Osteocyte (in vitro differentiated cells): ENCODE measurements around the gene FBXW5. TPM values are rescaled to one million over a fixed set of nuclear protein-coding genes. Genes with fewer than 3 reads are reported as not detected.

Experiments
- DNase-seq: peaks from one replicate; pipeline ENCODE4 v3.0.0; 2021; ENCODE audit warnings: mixed read lengths; ENCODE audit not compliant: unreplicated experiment; ENCODE audit errors: extremely low spot score
- H3K27ac Mint-ChIP-seq: one replicate; pipeline ENCODE4 v1.8.0; 2021; ENCODE audit warnings: mild to moderate bottlenecking, mixed read lengths; ENCODE audit not compliant: unreplicated experiment
- H3K27me3 Mint-ChIP-seq: one replicate; pipeline ENCODE4 v1.8.0; 2021; ENCODE audit warnings: mixed read lengths; ENCODE audit not compliant: unreplicated experiment
- H3K36me3 Mint-ChIP-seq: one replicate; pipeline ENCODE4 v1.8.0; 2021; ENCODE audit warnings: mixed read lengths; ENCODE audit not compliant: unreplicated experiment
- H3K4me1 Mint-ChIP-seq: one replicate; pipeline ENCODE4 v1.8.0; 2021; ENCODE audit warnings: mixed read lengths; ENCODE audit not compliant: unreplicated experiment
- H3K4me3 Mint-ChIP-seq: one replicate; pipeline ENCODE4 v1.8.0; 2021; ENCODE audit warnings: mild to moderate bottlenecking, moderate library complexity, mixed read lengths; ENCODE audit not compliant: unreplicated experiment
- H3K9me3 Mint-ChIP-seq: one replicate; pipeline ENCODE4 v1.8.0; 2021; ENCODE audit warnings: mixed read lengths; ENCODE audit not compliant: unreplicated experiment
- total RNA-seq: library from RNA; stranded (reverse); gene quantifications from 2 replicates; pipeline ENCODE4 v1.2.1, GENCODE V29; 2021
- TF ChIP-seq, protein P1 (sequence below): fragments of 200-600 bp; sonication (generic); IDR thresholded peaks from 2 replicates; pipeline ENCODE4 v1.5.0; 2021; ENCODE audit warnings: antibody characterized with exemption, mild to moderate bottlenecking, moderate library complexity

Gene FBXW5
- total RNA-seq, 1 donor from 2014 or later: 84.4 TPM

- Mint-ChIP-seq H3K9me3 (no peaks in the 10 kb centered on the region), H3K36me3 (no peaks in the 10 kb centered on the region), H3K4me1 (no peaks in the 10 kb centered on the region), H3K4me3 (no peak overlapping the region), H3K27ac (no peak overlapping the region), H3K27me3 (no peaks in the 10 kb centered on the region)
- DNase-seq: no peak
- TF ChIP-seq, protein P1, sequence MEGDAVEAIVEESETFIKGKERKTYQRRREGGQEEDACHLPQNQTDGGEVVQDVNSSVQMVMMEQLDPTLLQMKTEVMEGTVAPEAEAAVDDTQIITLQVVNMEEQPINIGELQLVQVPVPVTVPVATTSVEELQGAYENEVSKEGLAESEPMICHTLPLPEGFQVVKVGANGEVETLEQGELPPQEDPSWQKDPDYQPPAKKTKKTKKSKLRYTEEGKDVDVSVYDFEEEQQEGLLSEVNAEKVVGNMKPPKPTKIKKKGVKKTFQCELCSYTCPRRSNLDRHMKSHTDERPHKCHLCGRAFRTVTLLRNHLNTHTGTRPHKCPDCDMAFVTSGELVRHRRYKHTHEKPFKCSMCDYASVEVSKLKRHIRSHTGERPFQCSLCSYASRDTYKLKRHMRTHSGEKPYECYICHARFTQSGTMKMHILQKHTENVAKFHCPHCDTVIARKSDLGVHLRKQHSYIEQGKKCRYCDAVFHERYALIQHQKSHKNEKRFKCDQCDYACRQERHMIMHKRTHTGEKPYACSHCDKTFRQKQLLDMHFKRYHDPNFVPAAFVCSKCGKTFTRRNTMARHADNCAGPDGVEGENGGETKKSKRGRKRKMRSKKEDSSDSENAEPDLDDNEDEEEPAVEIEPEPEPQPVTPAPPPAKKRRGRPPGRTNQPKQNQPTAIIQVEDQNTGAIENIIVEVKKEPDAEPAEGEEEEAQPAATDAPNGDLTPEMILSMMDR: no peak
Observed at GRCh38 chr9:136983167-136983566, 38.6 kb upstream of the FBXW5 start.

DNA sequence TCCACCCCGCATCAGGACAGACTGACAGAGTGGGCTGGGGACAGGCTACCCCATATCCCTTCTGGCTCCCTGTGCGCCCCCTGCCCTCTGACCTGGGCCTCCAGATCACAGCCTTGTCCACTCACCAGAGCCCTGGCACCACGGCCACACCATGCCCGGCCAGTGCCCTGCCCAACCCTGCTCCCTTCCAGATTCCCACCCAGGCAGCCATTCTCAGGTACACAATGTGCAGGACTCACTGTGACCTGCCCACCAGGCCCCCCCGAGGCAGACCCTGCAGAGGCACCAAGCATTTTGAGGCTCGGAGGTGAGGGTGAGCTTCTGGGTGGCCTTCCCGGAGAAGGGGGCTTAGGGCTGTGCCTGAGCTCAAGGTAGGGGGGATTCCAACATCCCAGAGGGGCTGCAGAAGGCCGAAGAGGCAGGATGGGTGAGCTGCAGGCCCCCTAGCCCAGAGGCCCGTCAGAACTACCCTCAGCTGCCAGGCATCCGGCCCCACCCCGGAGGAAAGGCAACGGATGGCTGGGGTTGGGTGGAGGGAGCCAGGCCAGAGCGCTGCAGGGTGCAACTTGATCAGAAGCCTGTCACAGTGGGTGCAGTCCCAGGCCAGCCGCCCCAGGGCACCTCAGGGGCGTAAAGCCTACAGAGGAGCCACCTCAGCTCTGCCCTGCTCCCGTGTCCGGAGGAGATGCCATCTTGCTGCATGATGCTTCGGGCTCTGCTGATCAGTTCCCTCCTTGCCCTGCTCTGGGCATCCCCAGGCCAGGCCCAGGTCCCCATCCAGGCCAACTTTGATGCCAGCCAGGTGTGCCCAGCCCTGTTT, 37.9 kb upstream of the FBXW5 start, which contains the start of gene LCNL1:
TSS of gene LCNL1 (plus strand) at position 762 of the 820 bp plus-strand sequence. CDS start 594 bp downstream, outside the sequence.
- no peaks in the 10 kb centered on the region for H3K27me3 Mint-ChIP-seq
- DNase-seq: no peak
- H3K4me1 Mint-ChIP-seq: no peaks in the 10 kb centered on the region
- no peak within 1 kb of the TSS for H3K27ac Mint-ChIP-seq
- H3K4me3 Mint-ChIP-seq: no peak within 1 kb of the TSS
- TF ChIP-seq, protein P1: no peak
- no peaks in the 10 kb centered on the region for H3K36me3 Mint-ChIP-seq
- no peaks in the 10 kb centered on the region for H3K9me3 Mint-ChIP-seq

- Mint-ChIP-seq H3K36me3 (no peaks in the 10 kb centered on the region), H3K4me3 (no peak overlapping the region), H3K9me3 (no peaks in the 10 kb centered on the region), H3K27me3 (no peaks in the 10 kb centered on the region), H3K4me1 (no peaks in the 10 kb centered on the region), H3K27ac (no peak overlapping the region)
- TF ChIP-seq, protein P1: no peak
- DNase-seq: no peak
Observed at GRCh38 chr9:136981588-136982231, 37.2 kb upstream of the FBXW5 start.

DNA sequence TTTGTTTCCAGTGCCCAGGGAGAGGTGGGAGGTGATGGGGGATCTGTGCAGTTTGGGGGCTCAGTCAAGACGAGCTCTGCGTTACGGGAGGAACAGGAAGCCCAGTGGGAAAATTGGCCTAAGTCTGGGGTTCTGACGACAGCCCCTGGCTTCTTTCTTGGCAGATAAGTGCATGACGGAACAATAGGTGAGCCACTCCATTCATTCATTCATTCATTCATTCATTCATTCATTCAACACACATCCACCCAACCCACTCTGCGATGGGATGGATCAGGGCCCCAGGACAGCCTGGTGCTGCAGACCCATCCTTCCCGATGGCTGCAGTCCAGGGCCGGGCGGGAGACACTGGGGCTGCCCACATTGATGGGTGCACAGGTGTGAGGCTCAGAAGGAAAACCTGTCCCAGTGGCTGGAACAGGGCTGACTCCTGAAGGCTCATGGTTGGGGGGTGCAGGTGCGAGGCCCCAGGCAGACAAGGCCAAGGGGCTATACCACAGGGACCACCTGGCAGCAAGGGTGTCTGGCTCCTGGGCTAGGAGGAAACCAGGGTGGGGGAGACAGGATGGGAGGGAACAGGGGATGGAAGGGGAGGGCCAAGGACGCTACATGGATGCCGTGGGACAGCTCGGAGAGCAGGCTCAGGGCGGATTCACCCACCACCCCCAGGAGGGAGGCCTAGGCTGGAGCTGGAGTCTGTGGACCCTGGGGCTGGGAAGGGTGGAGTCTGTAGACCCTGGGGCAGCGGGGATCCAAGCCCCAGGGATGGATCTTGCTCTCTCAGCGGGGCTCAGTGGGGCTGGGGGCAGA, 36.3 kb upstream of the FBXW5 start:
- DNase-seq: no peak
- Mint-ChIP-seq H3K27ac (no peak overlapping the region), H3K36me3 (no peaks in the 10 kb centered on the region), H3K9me3 (no peaks in the 10 kb centered on the region), H3K4me3 (no peak overlapping the region), H3K27me3 (no peaks in the 10 kb centered on the region), H3K4me1 (no peaks in the 10 kb centered on the region)
- TF ChIP-seq, protein P1: no peak
